HEK293T (cell line): ENCODE data around the gene CD59.

ENCODE experiments used
- CTCF ChIA-PET: fragments of 350-600 bp; formaldehyde crosslinking; extraction: SDS; loops from one replicate; lab custom pipeline; 2021; ENCODE audit warnings: antibody characterized with exemption, inconsistent platforms; lab: Yijun Ruan, JAX
- POLR2A ChIA-PET: fragments of 350-600 bp; formaldehyde crosslinking; extraction: SDS; loops from one replicate; lab custom pipeline; 2020; ENCODE audit warnings: antibody characterized with exemption, inconsistent platforms; lab: Yijun Ruan, JAX
- DNase-seq: peaks from one replicate; pipeline ENCODE4 v3.0.0; 2012; ENCODE audit warnings: mixed read lengths; ENCODE audit errors: extremely low spot score
- ARNT ChIP-seq: fragments of 450-650 bp; IDR thresholded peaks from 2 replicates; pipeline ENCODE4 v1.6.1; 2017; ENCODE audit warnings: mild to moderate bottlenecking
- BHLHE40 ChIP-seq: fragments of 450-650 bp; IDR thresholded peaks from 2 replicates; pipeline ENCODE4 v1.6.1; 2016; ENCODE audit warnings: mild to moderate bottlenecking, moderate library complexity, borderline replicate concordance
- CTBP1 ChIP-seq: fragments of 450-650 bp; IDR thresholded peaks from 2 replicates; pipeline ENCODE4 v1.6.1; 2016; ENCODE audit warnings: borderline replicate concordance
- ELF4 ChIP-seq: fragments of 450-650 bp; IDR thresholded peaks from 2 replicates; pipeline ENCODE4 v1.6.1; 2017; ENCODE audit warnings: antibody characterized with exemption
- FOXA1 ChIP-seq: fragments of 450-650 bp; IDR thresholded peaks from 2 replicates; pipeline ENCODE4 v1.6.1; 2016; ENCODE audit warnings: mild to moderate bottlenecking
- FOXK2 ChIP-seq: fragments of 450-650 bp; IDR thresholded peaks from 2 replicates; pipeline ENCODE4 v1.6.1; 2016; ENCODE audit warnings: mild to moderate bottlenecking
- FOXM1 ChIP-seq: fragments of 450-650 bp; IDR thresholded peaks from 2 replicates; pipeline ENCODE4 v1.6.1; 2017; ENCODE audit warnings: mild to moderate bottlenecking, borderline replicate concordance
- HDGF ChIP-seq: fragments of 450-650 bp; IDR thresholded peaks from 2 replicates; pipeline ENCODE4 v1.6.1; 2017; ENCODE audit warnings: antibody characterized with exemption, borderline replicate concordance
- L3MBTL2 ChIP-seq: fragments of 450-650 bp; conservative IDR thresholded peaks from 2 replicates; pipeline ENCODE4 v1.6.1; 2016; ENCODE audit warnings: mild to moderate bottlenecking
- LEF1 ChIP-seq: fragments of 450-650 bp; IDR thresholded peaks from 2 replicates; pipeline ENCODE4 v1.6.1; 2017; ENCODE audit warnings: mild to moderate bottlenecking, borderline replicate concordance
- NFRKB ChIP-seq: fragments of 450-650 bp; IDR thresholded peaks from 2 replicates; pipeline ENCODE4 v1.6.1; 2016; ENCODE audit warnings: mild to moderate bottlenecking, moderate library complexity
- SP1 ChIP-seq: fragments of 450-650 bp; IDR thresholded peaks from 2 replicates; pipeline ENCODE4 v1.6.1; 2017
- SUZ12 ChIP-seq: fragments of 450-650 bp; IDR thresholded peaks from 2 replicates; pipeline ENCODE4 v1.6.1; 2016; ENCODE audit warnings: mild to moderate bottlenecking
- TARDBP ChIP-seq: fragments of 450-650 bp; IDR thresholded peaks from 2 replicates; pipeline ENCODE4 v1.6.1; 2016
- ZNF384 ChIP-seq: fragments of 450-650 bp; IDR thresholded peaks from 2 replicates; pipeline ENCODE4 v1.6.1; 2016
- TF ChIP-seq, protein P1 (sequence below): fragments of 450-650 bp; IDR thresholded peaks from 2 replicates; pipeline ENCODE4 v1.6.1; 2016

The CD59 gene

DNA sequence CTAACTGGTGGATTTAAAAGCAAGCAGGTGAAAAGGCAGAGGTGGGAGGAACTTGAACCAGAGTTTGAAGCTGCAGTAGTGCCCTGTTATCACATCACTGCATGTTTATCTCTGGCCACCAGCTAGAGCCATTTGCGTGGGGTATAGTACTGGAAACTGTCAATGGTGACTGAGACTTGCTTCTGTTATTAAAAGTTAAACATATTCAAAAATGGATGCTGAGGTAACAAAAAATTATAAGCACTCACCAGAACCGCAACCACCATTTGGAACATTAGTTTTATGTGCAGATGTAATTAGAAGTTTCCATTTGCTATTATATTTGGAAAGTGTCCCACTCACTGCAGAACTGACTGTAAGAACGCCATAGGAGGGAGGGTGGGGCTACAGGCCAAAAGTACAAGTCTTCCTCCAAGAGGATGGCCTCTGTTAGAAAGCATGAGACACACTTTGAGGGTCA lies 1.2 kb upstream of the CD59 start:
- ChIA-PET CTCF (interaction anchor here (0.7 to 2.5 kb wide), 2 partner anchors 21 to 95 kb away, joined by 3 to 6 read pairs; no protein-coding TSS in a partner anchor), POLR2A (interaction anchor here (1.1 to 2.4 kb wide), 9 partner anchors 13 to 698 kb away, joined by 3 to 15 read pairs (median 5); partner anchors contain the start of genes C11orf91, FBXO3 and TCP11L1)
- TF ChIP-seq BHLHE40 (no peak), TARDBP (no peak), FOXA1 (no peak), ZNF384 (no peak), L3MBTL2 (no peak), FOXM1 (no peak)
- no peak for DNase-seq

DNA sequence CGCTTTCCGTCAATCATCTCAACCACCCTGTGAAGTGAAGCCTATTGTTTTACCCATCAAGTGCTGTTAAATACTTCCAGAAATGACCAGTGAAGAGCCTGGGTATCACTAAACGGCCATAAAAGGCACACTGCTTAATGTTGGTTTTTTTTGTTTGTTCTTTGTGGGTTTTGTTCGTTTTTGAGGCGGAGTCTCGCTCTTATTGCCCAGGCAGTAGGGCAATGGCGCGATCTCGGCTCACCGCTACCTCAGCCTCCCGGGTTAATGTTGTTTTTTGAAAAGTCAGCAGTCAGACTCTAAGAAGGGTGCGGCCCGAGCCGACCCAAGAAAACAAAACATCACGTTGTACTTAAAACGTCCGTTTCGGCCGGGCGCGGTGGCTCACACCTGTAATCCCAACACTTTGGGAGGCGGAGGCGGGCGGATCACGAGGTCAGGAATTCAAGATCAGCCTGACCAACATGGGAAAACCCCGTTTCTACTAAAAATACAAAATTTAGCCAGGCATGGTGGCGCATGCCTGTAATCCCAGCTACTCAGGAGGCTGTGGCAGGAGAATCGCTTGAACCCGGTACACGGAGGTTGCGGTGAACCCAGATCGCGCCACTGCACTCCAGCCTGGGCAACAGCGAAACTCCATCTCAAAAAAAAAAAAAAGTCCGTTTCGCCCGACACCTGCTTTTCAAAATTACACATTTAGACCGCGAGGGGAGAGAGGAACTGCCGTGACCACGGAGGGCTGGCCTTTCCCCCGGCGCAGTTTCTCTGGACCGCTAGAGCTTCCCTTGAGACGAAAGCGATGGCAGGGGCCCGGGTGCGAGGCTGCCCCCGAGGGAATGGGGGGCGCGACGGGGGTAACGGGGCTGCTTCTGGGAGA lies 714 bp downstream of the CD59 start:
- ChIA-PET CTCF (interaction anchor here (1.0 kb wide), 2 partner anchors 36 to 95 kb away, joined by 3 read pairs; no protein-coding TSS in a partner anchor), POLR2A (interaction anchor here (0.6 to 2.4 kb wide), 11 partner anchors 11 to 72 kb away, joined by 3 to 15 read pairs (median 4); partner anchors contain the start of genes C11orf91 and FBXO3)
- no peak for TF ChIP-seq NFRKB
- peak; percentile 34 for TF ChIP-seq L3MBTL2
- TF ChIP-seq, protein P1, sequence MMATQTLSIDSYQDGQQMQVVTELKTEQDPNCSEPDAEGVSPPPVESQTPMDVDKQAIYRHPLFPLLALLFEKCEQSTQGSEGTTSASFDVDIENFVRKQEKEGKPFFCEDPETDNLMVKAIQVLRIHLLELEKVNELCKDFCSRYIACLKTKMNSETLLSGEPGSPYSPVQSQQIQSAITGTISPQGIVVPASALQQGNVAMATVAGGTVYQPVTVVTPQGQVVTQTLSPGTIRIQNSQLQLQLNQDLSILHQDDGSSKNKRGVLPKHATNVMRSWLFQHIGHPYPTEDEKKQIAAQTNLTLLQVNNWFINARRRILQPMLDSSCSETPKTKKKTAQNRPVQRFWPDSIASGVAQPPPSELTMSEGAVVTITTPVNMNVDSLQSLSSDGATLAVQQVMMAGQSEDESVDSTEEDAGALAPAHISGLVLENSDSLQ, result peak; percentile 74; the same call in 1 of the 2 replicates
- TF ChIP-seq ZNF384, result peak; percentile 76
- TF ChIP-seq SUZ12, result no peak
- peak; percentile 41 for DNase-seq

DNA sequence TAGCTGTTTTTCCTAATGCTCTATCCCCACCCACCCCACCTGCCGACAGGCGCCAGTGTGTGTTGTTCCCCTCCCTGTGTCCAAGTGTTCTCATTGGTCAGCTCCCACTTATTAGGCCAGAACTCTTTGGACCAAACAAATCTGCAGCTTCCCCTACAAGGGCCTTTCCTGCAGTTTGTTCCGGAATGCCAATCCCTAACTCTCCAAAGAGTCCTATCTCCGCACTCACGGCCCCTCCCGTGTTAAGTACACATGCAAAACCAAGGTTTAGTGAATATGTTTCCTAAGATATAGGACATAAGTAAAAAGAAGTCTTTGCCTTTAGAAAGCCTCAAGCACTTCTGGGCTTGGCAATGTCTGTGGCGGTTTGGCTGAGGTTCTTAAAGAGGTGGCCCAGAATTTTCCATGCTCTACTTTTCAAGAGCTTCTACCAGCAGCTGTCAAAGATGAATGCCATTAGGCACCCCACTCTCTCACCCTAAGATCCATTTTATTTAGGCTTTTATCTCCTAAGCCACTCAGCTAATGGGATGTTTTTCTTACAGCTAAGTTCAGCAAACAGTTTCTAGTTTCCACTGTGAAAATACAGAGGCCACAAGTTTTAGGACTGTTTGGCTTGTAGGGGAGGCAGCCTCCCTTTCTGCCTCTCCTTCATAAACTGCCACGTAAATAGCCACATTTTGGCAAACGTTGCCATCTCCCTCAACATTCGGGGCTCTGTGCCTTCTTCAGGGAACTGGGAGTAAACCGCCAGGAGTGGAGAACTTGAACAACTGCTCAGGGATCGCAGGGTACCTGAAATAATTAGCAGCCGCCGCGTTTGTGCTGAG lies 1.6 kb downstream of the CD59 start:
- ChIA-PET CTCF (no interaction called here), POLR2A (no interaction called here)
- TF ChIP-seq, protein P1, result no peak; the same call in 1 of the 2 replicates
- TF ChIP-seq BHLHE40 (no peak), ELF4 (no peak), TARDBP (no peak), SUZ12 (no peak), NFRKB (no peak), LEF1 (no peak), ZNF384 (no peak), FOXK2 (no peak)
- no peak for DNase-seq

DNA sequence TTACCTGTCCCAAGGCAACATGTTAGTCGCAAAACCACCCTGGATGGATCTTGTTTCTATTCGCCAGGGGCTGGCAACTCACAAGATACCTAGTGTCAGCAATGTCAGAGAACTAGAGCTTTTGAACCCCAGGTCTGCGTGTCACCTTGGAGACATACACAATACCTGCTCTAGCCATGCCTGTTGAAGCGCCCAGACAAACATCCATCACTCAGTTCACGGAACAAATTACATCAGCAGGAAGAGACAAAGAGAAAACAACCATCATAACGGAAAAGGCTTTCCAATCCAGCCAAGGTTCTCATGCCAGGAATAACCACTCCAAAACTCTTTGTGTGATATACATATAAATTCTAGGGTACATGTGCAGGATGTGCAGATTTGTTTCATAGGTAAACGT lies 2.2 kb downstream of the CD59 start:
- ChIA-PET CTCF (no interaction called here), POLR2A (no interaction called here)
- no peak for TF ChIP-seq FOXA1
- no peak for TF ChIP-seq CTBP1
- no peak for TF ChIP-seq ELF4
- TF ChIP-seq TARDBP, result no peak
- TF ChIP-seq SUZ12, result no peak
- TF ChIP-seq FOXM1, result no peak
- no peak for TF ChIP-seq NFRKB
- TF ChIP-seq FOXK2, result no peak
- TF ChIP-seq LEF1, result no peak
- TF ChIP-seq L3MBTL2, result no peak
- no peak for TF ChIP-seq HDGF
- no peak for TF ChIP-seq ZNF384
- TF ChIP-seq, protein P1, result no peak
- no peak for TF ChIP-seq ARNT
- no peak for TF ChIP-seq BHLHE40
- no peak for DNase-seq

DNA sequence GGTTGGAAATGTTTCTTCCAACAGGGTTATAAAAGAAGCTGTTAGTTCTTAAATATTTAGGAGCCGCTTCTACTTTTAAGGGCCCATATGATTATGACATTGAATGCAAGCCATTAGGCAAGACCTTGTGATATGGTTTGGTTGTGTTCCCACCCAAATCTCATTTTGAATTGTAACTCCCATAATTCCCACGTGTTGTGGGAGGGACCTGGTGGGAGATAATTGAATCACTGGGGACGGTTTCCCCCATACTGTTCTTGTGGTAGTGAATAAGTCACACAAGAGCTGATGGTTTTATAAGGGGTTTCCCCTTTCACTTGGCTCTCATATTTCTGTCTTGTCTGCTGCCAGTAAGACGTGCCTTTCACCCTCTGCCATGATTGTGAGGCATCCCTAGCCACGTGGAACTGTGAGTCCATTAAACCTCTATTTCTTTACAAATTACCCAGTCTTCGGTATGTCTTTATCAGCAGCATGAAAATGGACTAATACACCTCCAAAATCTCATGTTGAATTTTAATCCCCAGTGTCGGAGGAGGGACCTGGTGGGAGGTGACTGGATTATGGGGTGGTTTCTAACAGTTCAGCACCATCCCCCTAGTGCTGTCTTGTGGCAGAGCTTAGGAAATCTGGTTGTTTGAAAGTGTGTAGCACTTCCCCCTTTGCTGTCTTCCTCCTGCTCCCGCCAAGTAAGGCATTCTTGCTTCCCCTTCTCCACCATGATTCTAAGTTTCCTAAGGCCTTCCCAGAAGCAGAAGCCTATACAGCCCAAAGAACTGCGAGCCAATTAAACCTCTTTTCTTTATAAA lies 4.3 kb downstream of the CD59 start:
- DNase-seq, result no peak
- TF ChIP-seq, protein P1, result no peak; the same call in 1 of the 2 replicates
- TF ChIP-seq SP1 (no peak), CTBP1 (no peak), NFRKB (no peak), ZNF384 (no peak), FOXK2 (no peak), TARDBP (no peak), BHLHE40 (no peak), LEF1 (no peak), FOXA1 (no peak), L3MBTL2 (no peak), HDGF (no peak), SUZ12 (no peak), ARNT (no peak), FOXM1 (no peak), ELF4 (no peak)
- ChIA-PET POLR2A (no interaction called here), CTCF (no interaction called here)
